GM18870 (cell line): ENCODE data around the gene TNFRSF8.

Experiments
- ATAC-seq: cut with Tn5 transposase; IDR thresholded peaks from one replicate; pipeline ENCODE4 v1.9.1; 2021; ENCODE audit warnings: moderate library complexity; ENCODE audit not compliant: unreplicated experiment

The TNFRSF8 gene

DNA sequence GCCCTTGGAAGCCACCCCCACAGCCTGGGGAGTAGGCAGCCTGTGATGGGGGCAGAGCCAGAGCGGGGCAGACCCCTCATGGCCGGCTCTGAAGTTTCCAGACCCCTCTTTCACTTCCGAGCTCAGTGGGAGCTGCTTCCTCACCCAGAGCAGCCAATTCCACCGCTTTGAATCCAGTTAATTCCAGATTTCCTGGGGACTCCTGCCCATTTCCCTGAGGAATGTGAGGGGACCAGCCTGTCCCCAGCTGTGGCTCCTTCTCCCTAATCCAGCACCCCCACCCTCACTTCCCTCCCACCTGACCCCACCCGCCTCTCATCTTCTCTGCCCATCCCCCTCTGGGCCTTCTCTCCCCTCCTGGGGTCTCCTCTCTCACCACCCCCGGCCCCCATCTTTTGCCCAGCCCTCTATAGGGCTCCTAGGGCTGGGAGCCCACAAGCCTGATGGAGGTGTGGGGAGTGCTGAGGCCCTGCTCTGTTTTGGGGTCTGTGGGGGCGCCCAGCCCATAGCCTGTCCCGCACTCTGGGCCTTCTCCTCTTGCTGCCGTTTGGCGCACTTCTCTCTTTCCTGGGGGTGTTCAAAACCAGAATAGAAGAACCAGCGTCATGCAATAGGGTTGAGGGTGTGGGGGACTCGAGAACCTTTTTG, 77.5 kb downstream of the TNFRSF8 start:
- ATAC-seq, result no peak

DNA sequence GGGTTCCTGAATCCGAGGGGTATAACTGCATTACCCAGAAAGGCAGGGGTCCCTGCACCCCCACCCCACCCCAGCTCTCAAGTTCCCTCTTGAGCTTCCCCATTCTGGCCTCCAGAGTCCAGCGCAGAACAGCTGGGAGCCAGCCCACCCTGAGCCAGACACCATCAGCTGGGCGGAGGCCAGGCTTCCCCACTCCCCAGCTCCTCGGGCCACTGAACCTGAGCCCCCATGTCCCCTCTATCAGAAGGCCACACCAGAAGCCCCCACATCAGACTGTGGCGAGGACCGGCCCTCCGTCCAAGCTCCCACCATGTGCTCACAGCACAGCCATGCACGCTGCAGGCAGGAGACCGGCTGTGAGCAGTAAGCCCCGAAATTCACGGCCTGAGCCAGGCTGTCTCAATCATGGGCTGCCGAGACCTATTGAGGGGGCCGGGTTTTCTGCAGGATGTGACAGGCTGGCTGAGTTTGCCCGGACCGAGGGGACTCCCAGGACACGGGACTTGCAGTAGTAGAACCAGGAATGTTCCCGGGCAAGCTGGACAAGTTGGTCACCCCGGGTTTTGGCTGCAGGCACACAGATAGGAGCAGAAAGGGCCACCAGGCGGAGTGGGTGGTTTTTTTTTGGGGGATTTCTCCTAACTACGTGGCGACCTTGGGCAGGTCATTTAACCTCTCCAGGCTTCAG, 78.2 kb downstream of the TNFRSF8 start:
- ATAC-seq, result no peak

DNA sequence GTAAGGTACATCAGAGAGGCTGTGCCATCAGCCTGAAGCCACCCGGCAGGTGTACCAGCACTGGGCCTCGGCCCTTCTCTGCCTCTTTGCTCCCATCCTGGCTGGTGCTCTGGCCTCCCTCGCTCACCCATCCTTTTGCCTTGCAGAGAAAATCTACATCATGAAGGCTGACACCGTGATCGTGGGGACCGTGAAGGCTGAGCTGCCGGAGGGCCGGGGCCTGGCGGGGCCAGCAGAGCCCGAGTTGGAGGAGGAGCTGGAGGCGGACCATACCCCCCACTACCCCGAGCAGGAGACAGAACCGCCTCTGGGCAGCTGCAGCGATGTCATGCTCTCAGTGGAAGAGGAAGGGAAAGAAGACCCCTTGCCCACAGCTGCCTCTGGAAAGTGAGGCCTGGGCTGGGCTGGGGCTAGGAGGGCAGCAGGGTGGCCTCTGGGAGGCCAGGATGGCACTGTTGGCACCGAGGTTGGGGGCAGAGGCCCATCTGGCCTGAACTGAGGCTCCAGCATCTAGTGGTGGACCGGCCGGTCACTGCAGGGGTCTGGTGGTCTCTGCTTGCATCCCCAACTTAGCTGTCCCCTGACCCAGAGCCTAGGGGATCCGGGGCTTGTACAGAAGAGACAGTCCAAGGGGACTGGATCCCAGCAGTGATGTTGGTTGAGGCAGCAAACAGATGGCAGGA, 79.2 kb downstream of the TNFRSF8 start:
- ATAC-seq, result no peak

DNA sequence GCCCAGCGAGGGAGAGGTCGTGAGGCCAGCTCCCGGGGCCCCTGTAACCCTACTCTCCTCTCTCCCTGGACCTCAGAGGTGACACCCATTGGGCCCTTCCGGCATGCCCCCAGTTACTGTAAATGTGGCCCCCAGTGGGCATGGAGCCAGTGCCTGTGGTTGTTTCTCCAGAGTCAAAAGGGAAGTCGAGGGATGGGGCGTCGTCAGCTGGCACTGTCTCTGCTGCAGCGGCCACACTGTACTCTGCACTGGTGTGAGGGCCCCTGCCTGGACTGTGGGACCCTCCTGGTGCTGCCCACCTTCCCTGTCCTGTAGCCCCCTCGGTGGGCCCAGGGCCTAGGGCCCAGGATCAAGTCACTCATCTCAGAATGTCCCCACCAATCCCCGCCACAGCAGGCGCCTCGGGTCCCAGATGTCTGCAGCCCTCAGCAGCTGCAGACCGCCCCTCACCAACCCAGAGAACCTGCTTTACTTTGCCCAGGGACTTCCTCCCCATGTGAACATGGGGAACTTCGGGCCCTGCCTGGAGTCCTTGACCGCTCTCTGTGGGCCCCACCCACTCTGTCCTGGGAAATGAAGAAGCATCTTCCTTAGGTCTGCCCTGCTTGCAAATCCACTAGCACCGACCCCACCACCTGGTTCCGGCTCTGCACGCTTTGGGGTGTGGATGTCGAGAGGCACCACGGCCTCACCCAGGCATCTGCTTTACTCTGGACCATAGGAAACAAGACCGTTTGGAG, 80.0 kb downstream of the TNFRSF8 start:
- ATAC-seq, result no peak

DNA sequence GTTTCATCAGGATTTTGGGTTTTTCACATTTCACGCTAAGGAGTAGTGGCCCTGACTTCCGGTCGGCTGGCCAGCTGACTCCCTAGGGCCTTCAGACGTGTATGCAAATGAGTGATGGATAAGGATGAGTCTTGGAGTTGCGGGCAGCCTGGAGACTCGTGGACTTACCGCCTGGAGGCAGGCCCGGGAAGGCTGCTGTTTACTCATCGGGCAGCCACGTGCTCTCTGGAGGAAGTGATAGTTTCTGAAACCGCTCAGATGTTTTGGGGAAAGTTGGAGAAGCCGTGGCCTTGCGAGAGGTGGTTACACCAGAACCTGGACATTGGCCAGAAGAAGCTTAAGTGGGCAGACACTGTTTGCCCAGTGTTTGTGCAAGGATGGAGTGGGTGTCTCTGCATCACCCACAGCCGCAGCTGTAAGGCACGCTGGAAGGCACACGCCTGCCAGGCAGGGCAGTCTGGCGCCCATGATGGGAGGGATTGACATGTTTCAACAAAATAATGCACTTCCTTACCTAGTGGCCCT, 80.6 kb downstream of the TNFRSF8 start:
- no peak for ATAC-seq

DNA sequence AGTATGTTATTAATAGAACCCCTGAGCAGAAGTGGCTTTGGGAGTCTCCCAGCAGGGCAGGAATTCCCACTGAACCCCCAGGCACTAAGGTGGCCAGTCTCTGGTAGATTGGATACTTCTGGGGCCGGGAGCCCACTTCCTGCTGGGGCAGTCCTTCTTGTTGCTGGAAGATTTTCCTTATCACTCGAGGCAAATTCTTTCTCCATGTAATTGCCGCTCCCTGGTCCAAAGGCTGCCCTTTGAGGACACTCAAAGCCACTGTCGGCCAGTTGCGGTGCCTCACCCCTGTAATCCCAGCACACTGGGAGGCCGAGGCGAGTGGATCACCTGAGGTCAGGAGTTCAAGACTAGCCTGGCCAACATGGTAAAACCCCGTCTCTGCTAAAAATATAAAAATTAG, 81.1 kb downstream of the TNFRSF8 start:
- ATAC-seq, result no peak

DNA sequence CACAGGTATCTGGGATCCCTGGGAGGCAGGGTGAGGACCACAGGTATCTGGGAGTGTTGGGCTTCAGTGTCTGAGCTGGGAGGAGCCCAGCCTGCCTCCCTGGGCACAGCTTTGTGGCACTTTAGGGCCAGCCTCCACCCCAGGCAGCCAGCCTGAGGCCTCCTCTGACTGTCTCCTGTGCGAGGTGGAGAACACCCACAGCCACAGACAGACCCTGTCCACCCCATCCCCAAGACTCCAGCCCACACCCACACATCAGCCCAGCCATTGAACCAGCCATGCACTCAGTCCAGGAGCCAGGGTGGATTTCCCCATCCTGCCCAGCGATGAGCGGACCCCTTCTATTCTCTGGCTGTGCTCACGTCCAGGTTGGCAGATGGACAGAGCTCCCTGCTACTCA, 81.9 kb downstream of the TNFRSF8 start:
- ATAC-seq, result no peak

DNA sequence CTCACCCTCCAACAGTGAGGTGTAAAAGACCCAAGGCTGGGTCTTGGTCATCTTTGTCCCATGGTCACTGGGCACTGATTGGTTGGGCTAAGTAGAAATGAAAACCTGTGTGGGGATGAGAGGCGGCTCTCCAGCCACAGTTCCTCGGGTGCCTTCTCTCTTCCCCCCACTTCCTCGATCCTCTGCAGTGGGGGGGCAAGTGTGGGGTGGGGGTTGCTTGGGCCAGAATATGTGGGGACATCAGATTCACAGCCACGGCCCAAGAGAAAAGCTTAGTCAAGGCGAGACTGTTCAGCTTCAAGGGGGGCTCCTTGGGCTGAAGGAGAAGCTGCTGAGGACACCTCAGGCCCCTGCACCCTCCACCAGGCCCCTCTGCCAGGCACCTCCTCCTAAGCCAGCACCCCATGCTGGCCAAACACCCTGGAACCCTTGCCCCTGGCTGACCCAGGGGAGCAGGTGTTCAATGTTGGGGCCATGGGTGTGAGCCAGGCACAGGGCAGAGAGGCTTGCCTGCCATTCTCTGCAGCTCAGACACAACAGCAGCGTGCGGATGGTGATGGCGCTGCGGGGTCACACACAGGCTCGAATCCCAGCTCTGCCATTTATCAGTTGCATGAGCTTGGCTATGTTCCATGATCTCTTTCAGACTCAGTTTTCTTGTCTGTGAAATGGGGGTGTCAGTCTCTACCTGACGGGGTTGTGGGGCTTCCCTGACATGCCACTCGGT, 82.7 kb downstream of the TNFRSF8 start:
- ATAC-seq, result no peak

DNA sequence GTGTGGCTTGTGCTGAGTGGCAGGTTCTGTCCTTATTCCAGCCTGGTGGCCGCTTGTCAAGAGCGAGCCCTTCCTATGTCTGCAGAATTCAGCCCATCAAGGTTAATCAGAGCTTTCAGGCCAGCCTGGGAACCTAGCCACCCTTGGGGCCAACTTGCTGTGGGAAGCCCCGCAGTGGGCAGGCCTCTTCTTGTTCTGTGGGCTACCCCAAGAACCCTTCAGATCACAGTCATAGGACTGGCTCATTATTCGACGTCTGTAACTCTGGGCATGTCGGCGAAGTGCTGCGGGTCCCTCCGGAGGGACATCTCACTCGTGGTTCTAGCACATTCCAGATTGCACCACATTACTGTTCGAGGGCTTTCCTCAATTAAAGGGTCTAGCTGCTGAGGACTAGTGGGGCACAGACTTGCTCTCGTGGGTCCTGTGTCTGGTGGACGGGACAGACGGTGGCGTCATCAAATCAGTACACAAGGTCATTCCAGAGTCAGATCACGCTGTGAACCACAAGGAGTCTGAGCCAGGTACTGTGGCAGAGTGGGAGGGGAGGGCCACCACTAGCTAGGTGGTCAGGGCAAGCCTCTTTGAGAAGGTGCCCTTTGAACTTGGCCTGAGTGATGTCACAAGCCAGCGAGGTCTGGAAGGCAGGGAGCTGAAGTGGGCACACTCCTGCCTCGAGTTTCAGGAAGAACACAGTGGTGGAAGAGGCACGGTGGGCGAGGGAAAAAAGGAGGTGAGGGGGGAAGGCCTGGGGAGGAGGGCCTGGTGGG, 83.4 kb downstream of the TNFRSF8 start:
- no peak for ATAC-seq

DNA sequence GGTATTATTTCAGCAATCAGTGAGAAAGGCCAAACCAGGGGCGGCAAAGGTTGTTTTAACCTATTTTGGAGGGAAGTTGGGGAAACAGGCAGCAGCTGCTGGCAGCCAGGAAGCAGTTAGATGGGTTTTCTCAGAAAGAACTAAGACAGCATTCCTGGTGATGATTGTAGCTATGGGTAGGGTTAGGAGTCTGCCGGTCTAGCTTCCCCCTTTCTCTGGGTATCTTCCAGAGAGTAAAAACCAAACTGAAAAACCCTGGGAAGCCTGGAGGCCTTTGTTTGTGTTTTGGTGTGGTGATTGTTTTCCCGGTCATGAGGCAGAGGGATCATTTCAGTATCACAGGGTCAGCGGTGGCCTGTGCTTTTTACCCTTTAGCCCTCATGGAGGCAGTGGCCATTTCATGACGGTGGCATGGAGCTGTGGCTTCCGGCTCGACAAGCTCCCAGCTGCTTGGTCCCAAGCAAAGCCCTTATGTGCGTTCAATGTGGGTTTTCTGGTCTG, 84.1 kb downstream of the TNFRSF8 start:
- no peak for ATAC-seq

DNA sequence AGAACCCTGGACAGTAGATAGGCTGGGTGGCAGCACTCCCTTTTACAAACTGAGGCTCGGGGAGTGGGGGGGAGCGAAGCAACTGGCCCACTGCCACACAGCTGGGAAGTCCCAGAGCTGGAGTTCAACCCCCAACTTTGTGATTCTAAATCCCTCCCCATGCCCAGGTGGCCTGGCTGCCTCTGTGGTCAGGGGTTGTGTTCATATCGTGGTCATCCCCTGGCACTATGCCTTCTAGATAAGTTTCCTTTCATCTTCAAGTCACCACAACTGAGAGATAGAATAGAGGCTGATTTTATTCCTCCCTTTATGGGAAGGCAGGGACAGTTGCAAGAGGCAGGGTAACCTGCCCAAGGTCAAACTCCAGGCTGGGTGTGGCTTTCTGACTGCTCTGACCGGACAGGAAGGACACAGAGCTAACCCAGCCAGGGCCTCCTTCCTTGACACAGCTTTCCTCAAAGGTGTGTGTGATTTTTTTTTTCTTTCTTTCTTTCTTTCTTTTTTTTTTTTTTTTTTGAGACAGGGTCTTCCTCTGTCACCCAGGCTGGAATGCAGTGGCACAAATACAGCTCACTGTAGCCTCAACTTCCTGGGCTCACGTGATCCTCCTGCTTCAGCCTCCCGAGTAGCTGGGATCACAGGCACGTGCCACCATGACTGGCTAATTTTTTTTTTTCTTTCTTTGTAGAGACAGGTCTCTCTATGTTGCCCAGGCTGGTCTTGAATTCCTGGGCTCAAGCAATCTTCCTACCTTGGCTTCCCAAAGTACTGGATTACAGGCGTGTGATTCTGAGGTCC, 85.3 kb downstream of the TNFRSF8 start:
- no peak for ATAC-seq

DNA sequence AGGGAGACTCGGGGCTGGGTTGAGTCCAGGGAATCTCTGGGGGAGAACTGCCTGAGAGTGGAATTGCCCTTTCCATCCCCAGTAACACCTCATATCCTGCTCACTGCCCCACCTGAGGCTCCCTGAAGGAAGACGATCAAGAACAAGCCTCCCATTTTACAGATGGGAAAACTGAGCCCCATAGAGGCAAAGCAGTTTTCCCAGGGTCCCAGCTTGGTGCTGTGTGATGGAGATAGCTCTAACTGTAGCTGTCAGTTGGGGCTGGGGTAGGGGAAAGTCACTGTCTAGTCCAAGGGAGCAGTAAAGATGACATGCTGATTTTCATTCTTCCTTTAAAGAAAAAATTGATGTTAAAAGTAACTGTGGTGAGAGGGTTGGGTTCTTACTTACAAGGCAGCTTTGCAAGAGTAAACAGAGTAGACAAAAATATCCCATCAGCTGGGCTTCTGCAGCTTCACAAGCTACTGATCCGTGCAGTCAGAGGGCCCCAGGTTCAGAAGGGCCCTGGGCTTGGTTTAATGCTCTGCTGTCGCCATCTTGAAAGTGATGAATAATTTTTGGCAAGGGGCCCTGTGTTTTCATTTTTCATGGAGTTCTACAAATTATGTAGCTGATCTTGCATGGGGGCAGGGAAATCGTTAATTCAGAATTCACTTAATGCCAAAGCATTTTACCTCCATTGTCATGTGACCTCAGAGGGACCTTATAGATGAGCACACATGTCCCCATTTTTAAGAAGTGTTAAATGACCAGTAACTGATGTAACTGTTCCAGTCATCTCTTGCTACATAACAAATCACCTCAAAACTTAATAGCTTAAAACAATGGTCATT, 86.1 kb downstream of the TNFRSF8 start:
- no peak for ATAC-seq

DNA sequence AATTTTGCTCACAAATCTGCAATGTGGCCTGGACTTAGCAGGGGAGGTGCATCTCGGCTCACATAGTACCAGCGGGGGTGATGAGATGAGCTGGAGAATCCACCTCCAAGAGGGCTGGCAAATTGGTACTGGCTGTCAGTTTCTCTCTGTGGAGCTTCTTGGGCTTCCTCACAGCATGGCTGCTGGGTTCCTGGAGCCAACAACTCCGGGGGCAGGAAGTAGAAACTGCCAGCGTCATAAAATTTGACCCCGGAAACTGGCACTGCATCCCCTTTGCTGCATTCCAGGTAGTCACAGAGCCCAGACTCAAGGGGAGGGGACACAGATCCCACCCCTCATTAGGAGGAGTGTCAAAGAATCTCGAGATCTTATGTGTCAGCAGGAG, 86.7 kb downstream of the TNFRSF8 start:
- no peak for ATAC-seq

DNA sequence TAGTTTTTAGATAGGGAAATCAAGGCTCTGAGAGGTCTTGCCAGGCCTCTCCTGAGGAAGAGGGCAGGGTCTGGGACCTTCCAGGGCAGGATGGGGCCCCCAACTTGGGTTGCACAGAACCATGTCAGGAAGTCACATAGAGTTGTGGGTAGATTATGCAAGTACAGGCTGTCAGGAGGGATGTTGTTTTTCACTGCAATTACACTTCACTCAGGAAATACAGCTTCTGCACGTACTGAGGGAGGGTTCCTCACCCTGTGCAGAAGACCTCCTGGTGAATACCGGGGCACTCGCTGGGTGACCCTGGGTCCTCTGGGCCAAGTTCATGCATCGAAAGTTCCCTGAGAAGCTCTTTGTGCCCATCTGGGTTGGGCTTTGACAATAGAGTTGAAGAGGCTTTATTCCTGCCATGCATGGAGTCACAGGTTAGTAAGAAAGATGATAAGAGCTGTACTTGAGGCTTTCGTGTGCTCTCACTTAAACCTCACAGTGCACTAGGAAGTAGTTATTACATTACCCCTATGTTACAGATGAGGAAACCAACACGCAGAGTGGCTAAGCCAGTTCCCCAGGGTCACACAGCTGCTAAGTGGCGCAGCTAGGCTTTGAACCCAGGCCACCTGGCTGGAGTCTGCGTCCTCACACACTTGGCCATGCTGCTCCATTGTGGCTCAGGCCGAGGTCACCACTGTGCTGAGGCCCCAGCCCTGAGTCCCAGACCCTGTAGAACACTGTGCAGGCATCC, 87.5 kb downstream of the TNFRSF8 start:
- ATAC-seq, result no peak

DNA sequence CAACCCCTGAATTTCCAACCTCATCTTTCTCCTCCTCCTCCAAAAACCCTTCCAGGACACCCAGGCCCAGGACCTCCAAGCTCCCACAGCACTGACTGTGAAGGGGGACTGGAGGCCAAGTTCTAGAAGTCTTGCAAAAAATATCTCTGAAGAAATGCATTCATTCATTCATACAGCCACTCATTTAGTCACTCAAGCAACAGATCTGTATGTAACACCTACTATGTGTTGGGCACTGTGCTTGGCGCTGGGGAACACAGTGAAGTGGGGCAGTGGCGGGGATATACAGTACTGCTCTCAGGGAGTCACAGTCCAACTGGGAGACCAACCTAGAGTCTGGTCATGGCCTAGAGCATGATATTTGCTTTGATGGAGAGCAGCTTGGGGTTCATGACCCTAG, 88.4 kb downstream of the TNFRSF8 start:
- ATAC-seq, result no peak

DNA sequence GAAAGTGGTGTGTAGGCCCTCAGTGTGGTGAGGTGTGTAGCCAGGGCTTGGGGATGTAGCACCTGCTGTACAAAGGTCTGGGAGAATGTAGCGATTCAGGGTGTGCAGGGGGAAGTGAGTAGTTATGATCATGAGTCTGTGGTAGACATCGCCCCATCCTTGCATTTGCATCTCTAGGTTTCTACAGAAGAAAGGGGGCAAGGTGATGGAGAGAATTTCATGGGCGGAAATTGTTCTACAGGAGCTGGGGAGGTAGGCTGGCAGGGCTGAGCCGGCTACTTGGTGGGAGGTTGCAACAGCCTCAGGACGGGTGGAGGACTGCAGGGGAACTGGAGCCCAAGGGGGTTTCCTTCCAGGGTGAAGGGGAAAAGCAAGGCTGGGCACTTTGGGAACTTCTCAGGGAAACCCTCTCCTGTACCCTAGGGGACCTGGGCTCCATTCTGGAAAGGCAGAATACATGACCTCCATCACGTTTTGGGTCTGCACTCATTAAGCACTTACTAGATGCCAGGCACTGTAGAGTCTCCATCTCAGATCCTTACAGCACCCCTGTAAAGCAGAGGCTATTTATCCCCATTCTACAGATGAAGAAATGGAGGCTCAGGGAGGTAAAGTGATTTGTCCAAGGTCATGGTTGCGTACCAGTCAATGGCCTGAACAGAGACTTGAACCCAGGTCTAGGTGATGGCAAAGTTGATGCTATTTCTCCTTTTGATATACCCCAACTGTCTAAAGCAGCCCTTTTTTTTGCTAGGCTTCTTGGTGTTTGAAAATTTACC, 89.2 kb downstream of the TNFRSF8 start:
- ATAC-seq, result peak; percentile 63
